Stimulated activated CD4-positive, alpha-beta T cell treated with anti-CD3 and anti-CD28 coated beads, Interleukin-12 subunit alpha, Interleukin-12 subunit beta, amount 100 ng/mL, for 24 hours (primary cell): ENCODE results near the gene RSPH10B2.
"Not testable (repeated sequence)": the region's sequence is repeated elsewhere in the genome, so short reads cannot be mapped to it uniquely, and the experiment has no call there.

Experiments
- DNase-seq, 2 experiments: peaks; one replicate each; pipeline ENCODE4 v3.0.0-alpha.2; 2020; ENCODE audit warnings: low read depth in 2 of 2

Gene RSPH10B2

DNA sequence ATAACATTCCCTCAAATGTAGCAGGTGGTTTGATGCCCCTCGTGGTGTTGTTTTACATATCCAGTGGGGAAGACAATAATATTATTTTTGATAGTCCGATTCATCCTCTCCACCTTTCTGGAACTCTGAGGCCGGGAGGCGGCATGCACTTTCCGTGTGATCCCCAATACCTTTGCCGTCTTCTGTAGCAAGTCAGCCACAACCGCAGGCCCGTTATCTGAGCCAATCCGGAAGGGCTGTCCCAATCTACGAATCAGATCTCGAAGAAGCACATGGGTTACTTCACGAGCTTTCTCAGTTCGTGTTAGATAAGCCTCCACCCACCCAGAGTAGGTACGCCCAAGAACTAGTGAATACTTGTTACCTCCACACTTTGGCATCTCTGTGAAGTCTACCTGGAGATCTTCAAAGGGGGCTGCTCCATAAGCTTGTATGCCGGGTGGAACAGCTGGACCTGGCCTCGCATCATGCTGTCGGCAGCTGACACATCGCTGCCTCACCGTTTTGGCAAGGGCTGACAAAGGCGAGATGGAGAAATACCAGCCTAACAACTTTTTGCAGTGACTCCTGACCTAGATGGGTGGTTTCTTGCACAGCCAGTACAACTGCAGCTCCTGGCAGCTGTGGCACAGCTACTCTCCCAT, 88.5 kb downstream of the RSPH10B2 start:
- DNase-seq = not testable (repeated sequence)

DNA sequence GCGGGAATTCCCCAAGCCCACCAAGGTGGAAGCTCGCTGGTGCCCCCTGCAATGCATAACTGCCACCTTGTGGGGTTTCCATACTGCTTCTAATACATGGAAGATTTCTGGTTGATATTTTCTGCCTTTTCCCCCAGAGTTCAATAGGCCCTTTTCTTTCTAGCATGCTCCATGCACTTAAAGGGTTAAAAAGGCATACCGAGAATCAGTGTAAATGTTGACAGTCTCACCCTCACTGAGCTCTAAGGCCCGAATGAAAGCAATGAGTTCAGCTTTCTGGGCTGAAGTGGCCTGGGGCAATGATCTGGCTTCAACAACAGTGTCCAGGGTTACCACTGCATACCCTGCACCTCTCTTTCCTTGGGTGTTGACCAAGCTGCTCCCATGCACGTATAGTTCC, 89.2 kb downstream of the RSPH10B2 start:
- not testable (repeated sequence) for DNase-seq

DNA sequence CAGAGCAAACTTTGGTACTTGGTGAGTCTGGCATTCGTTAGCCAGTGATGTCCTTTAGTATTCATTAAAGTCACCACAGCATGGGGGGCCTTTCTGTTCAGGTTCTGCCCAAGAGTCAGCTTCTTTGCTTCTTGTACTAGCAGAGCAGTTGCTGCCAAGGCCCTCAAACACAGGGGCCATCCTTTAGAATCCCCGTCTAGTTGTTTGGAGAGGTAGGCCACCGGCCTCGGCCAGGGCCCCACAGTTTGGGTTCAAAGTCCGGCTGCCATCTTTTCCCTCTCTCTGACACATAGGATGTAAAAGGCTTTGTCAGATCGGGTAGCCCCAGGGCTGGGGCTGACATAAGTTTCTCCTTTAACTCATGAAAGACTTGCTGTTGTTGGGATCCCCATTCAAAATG, 89.8 kb downstream of the RSPH10B2 start:
- DNase-seq = not testable (repeated sequence)

DNA sequence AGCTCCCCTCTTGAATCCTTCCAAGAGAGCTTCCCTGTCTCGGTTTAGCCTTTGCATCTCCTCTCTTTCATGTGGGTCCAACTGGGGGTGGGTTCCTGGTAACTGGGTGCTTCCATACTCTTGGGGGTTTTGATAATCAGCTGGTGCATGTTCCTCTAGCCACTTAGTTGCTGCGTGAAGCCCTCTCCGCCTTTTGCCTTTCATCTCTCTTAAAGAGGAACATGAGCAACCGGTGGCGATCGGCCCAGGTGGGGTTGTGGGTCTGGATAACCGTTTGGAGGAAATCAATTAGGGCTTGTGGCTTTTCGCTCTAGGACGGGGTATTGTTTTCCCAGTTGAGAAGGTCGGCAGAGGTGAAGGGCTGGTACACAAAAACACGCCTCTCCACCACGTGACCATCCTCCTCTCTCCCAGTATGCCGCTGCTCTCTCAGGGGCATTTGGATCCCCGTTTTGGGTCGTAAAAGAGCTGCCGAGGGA, 92.1 kb downstream of the RSPH10B2 start:
- not testable (repeated sequence) for DNase-seq

DNA sequence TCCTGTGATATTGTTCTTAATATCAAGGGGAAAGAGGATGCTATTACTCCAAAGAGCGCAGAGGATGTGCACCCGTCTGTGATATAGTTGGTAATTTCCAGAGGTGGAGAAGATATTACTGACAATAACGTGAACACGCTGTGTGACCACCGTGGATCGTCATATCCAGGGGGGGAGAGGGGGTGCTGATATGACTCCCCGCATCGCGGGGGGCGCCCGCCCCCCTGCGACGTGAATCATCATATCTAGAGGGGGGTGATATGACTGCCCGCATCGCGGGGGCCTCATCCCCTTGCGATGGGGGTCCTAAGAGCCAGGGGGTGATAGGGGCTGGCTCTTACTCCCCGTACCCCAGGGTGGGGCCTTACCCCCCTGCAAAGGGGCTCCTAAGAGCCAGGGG, 93.8 kb downstream of the RSPH10B2 start:
- not testable (repeated sequence) for DNase-seq
